ENCODE results near the gene PDE3A.

GRCh38 chr12:20403230-20403629, 34.9 kb downstream of the PDE3A start:
- no peak for TF ChIP-seq MAX (CRISPR knock-in tag; IDR thresholded peaks at IDR 0.05)
- TF ChIP-seq NFYB (CRISPR knock-in tag; conservative IDR thresholded peaks at IDR 0.05; ENCODE audit: low read depth), result no peak
- no peak for TF ChIP-seq ATF3 (CRISPR knock-in tag; conservative IDR thresholded peaks at IDR 0.05)
- TF ChIP-seq ATF2 (CRISPR knock-in tag; IDR thresholded peaks at IDR 0.05; ENCODE audit: borderline replicate concordance, low read depth), result no peak
- TF ChIP-seq CTCF (IDR thresholded peaks at IDR 0.05), result no peak
- no peak for TF ChIP-seq USF2 (CRISPR knock-in tag; IDR thresholded peaks at IDR 0.05)
